Heart left ventricle (tissue), 13 donors: ENCODE results near the gene CDC123.

ENCODE experiments used
- POLR2A ChIP-seq, 2 donors: fragments of 450-650 bp; IDR thresholded peaks; one replicate each; pipeline ENCODE4 v1.6.1; 2017; ENCODE audit warnings: antibody characterized with exemption in 2 of 2, mild to moderate bottlenecking in 2 of 2, moderate library complexity in 2 of 2
- TF ChIP-seq, protein P1 (sequence below), 12 donors: fragments of 200-600 bp; sonication (generic) in 4 of 12; IDR thresholded peaks; one replicate each; pipeline versions ENCODE4 v1.5.0 to v1.8.0; 2018 to 2022; ENCODE audit warnings: antibody characterized with exemption in 12 of 12, mild to moderate bottlenecking in 5 of 12
- donor health status: ischemic (EF 13 %, LVEDD 7.1; RV severe dilation, severe dysfunction).
- donor health status: DM: no; HTN: yes; CAD: no.
- donor health status: DM: no; HTN: no; CAD: no.
- donor health status: ischemic (EF 25% LVEDD 6.9; RV normal size, moderate dysfunction).
- donor health status: ischemic (EF 25% LVEDD 5.7; RV mildly dilated, moderate dysfunction).
- donor health status: ischemic (EF 35%, LVEDD 5.7; RV mildly dilated, moderate dysfunction).
- donor health status: nonischemic (EF 11% LVEDD 7.7; RV severe dilation, severe dysfunction).
- donor health status: DM: yes; HTN: yes; CAD: no.
- donor health status: PGD.
- donor health status: ischemic (EF 29% LVEDD 5.4; RV normal size, mild dysfunction).
- donor health status: nonischemic (EF 23%, LVEDD 6.1; RV moderate dilation, normal function).

DNA sequence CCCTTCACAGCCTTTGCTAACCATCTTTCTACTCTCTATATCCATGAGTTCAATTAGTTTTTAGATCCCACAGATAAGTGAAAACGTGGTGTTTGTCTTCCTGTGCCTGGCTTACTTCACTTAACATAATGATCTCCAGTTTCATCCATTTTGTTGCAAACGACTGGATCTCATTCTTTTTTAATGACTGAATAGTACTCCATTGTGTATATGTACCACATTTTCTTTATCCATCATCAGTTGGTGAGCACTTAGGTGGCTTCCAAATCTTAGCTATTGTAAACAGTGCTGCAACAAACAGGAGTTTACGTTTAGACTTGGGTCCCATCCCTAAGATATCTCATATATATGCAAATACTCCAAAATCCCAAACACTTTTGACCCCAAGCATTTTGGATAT, 9.1 kb downstream of the CDC123 start:
- TF ChIP-seq, protein P1, sequence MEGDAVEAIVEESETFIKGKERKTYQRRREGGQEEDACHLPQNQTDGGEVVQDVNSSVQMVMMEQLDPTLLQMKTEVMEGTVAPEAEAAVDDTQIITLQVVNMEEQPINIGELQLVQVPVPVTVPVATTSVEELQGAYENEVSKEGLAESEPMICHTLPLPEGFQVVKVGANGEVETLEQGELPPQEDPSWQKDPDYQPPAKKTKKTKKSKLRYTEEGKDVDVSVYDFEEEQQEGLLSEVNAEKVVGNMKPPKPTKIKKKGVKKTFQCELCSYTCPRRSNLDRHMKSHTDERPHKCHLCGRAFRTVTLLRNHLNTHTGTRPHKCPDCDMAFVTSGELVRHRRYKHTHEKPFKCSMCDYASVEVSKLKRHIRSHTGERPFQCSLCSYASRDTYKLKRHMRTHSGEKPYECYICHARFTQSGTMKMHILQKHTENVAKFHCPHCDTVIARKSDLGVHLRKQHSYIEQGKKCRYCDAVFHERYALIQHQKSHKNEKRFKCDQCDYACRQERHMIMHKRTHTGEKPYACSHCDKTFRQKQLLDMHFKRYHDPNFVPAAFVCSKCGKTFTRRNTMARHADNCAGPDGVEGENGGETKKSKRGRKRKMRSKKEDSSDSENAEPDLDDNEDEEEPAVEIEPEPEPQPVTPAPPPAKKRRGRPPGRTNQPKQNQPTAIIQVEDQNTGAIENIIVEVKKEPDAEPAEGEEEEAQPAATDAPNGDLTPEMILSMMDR (IDR thresholded peaks at IDR 0.05) = no peak
- TF ChIP-seq POLR2A (IDR thresholded peaks at IDR 0.05) = no peak
